ENCODE results near the gene KLF3. TPM values are rescaled to one million over a fixed set of nuclear protein-coding genes. Genes with fewer than 3 reads are reported as not detected.
"Not testable (repeated sequence)": the region's sequence is repeated elsewhere in the genome, so short reads cannot be mapped to it uniquely, and the experiment has no call there.

The KLF3 gene
- total RNA-seq: 0.83 and 1.0 TPM in 2 replicates

GRCh38 chr4:38663801-38664705 lies at the start of gene KLF3:
TSS of gene KLF3 (plus strand) at chr4:38664199. CDS start at chr4:38680626, 16,427 bp downstream.
- Mint-ChIP-seq H3K4me3 (peak within 1 kb of the TSS; percentile 76), H3K36me3 (ENCODE audit: low read depth) (peaks cover 2% of the 10 kb centered on the region), H3K27ac (peak within 1 kb of the TSS; percentile 65), H3K4me1 (peaks cover 40% of the 10 kb centered on the region), H3K27me3 (peaks cover 47% of the 10 kb centered on the region), H3K9me3 (peaks cover 7% of the 10 kb centered on the region)
- intact Hi-C loops (cut with micrococcal nuclease): loop anchor here (10.0 kb wide), 1 partner anchor 979 kb away; the partner anchor contains the start of gene RELL1
- DNase-seq: peak; percentile 96

GRCh38 chr4:38614231-38614630 lies 49.8 kb upstream of the KLF3 start:
- intact Hi-C loops (cut with micrococcal nuclease): no loop called here
- H3K36me3 Mint-ChIP-seq (ENCODE audit: low read depth): no peaks in the 10 kb centered on the region
- H3K9me3 Mint-ChIP-seq: peaks cover 5% of the 10 kb centered on the region
- H3K27me3 Mint-ChIP-seq: peaks cover 8% of the 10 kb centered on the region
- H3K4me1 Mint-ChIP-seq: peaks cover 17% of the 10 kb centered on the region
- no peak overlapping the region for H3K27ac Mint-ChIP-seq
- H3K4me3 Mint-ChIP-seq: no peak overlapping the region
- no peak for DNase-seq

DNA sequence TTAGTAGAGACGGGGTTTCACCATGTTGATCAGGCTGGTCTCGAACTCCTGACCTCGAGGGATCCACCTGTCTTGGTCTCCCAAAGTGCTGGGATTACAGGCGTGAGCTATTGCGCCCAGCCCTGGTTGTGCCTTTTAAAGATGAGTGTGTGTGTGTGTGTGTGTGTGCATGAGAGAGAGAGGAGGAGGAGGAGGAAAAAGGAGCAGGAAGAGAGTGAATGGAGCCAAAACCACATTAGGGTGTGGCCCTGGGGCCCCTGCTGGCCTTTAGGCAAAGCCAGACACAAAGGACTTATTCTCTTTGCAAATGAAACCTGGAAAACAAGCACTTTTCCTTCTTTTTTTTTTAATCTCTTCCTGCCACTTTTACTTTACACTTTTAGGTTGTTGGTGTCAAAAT lies 48.2 kb upstream of the KLF3 start:
- Mint-ChIP-seq H3K9me3 (peaks cover 5% of the 10 kb centered on the region), H3K36me3 (ENCODE audit: low read depth) (no peaks in the 10 kb centered on the region), H3K27ac (no peak overlapping the region), H3K27me3 (peaks cover 9% of the 10 kb centered on the region), H3K4me3 (no peak overlapping the region), H3K4me1 (peaks cover 11% of the 10 kb centered on the region)
- intact Hi-C loops (cut with micrococcal nuclease): no loop called here
- DNase-seq: no peak

DNA sequence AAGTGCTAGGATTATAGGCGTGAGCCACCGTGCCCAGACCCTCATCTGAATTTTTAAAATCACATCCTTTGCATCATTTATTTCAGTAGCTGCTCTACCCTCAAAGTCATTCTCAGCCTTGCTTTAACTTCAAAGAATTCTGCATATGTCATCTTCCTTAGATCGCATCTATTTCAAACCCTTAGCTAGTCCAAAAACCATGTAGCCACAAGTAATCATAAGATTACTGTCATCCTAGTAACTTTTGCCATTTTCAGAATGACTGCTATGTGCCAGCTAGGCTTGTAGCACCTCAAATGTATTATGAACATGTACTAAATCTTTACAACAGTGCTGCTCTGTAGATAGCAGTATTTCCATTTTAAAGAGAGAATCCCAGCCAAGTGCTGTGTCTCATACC lies 45.5 kb upstream of the KLF3 start:
- Mint-ChIP-seq H3K27me3 (peaks cover 4% of the 10 kb centered on the region), H3K36me3 (ENCODE audit: low read depth) (no peaks in the 10 kb centered on the region), H3K4me3 (no peak overlapping the region), H3K9me3 (peaks cover 5% of the 10 kb centered on the region), H3K27ac (no peak overlapping the region), H3K4me1 (peaks cover 10% of the 10 kb centered on the region)
- intact Hi-C loops (cut with micrococcal nuclease): no loop called here
- DNase-seq: no peak

DNA sequence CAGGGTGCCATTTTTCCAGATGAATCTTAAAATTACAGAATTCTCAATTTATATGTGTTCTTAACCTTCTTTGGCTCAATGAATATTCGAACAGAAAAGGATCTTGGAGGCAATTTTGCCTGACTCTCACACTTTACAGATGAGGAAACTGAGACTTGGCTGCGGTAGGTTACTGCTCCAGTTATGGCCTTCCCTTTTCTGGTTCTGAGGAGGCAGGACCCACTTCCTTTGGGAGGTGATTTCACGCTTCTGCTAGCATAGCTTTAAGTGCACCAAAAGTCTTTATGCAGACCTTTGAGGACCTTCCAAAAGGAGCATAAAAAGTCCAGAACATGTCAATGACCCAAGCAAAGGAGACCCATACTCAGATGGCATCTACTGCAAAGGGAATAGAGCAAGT lies 44.7 kb upstream of the KLF3 start:
- Mint-ChIP-seq H3K4me3 (no peak overlapping the region), H3K27me3 (peaks cover 4% of the 10 kb centered on the region), H3K36me3 (ENCODE audit: low read depth) (no peaks in the 10 kb centered on the region), H3K4me1 (peaks cover 8% of the 10 kb centered on the region), H3K27ac (no peak overlapping the region), H3K9me3 (peaks cover 5% of the 10 kb centered on the region)
- intact Hi-C loops (cut with micrococcal nuclease): no loop called here
- DNase-seq: no peak

DNA sequence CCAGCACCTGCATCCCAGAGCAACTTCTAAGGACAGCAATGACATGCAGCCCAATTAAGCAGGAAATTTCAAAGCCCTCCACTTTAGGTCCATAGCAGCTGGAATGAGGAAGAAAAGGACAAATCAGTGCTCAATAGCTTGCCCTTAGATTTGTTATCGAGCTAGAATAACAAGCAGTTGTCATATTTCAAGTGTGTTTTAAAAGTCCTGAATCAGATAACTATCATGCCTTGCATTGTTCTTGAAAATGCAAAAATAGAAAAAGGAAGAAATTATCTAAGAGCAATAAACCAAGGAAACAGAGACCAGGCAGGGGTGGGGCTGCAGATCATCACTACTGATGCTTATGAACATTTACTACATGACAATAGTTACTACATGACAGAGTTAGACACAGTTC lies 43.9 kb upstream of the KLF3 start:
- intact Hi-C loops (cut with micrococcal nuclease): no loop called here
- peaks cover 4% of the 10 kb centered on the region for H3K27me3 Mint-ChIP-seq
- no peaks in the 10 kb centered on the region for H3K36me3 Mint-ChIP-seq (ENCODE audit: low read depth)
- peak; percentile 12 for DNase-seq
- H3K4me1 Mint-ChIP-seq: peaks cover 2% of the 10 kb centered on the region
- H3K4me3 Mint-ChIP-seq: no peak overlapping the region
- peaks cover 5% of the 10 kb centered on the region for H3K9me3 Mint-ChIP-seq
- H3K27ac Mint-ChIP-seq: no peak overlapping the region

- Mint-ChIP-seq H3K27ac (no peak overlapping the region), H3K27me3 (peaks cover 4% of the 10 kb centered on the region), H3K4me1 (peaks cover 2% of the 10 kb centered on the region), H3K9me3 (peaks cover 5% of the 10 kb centered on the region), H3K36me3 (ENCODE audit: low read depth) (no peaks in the 10 kb centered on the region), H3K4me3 (no peak overlapping the region)
- peak; percentile 6 for DNase-seq
- intact Hi-C loops (cut with micrococcal nuclease): no loop called here
These were observed 43.4 kb upstream of the KLF3 start for GRCh38 chr4:38620527-38621027.

DNA sequence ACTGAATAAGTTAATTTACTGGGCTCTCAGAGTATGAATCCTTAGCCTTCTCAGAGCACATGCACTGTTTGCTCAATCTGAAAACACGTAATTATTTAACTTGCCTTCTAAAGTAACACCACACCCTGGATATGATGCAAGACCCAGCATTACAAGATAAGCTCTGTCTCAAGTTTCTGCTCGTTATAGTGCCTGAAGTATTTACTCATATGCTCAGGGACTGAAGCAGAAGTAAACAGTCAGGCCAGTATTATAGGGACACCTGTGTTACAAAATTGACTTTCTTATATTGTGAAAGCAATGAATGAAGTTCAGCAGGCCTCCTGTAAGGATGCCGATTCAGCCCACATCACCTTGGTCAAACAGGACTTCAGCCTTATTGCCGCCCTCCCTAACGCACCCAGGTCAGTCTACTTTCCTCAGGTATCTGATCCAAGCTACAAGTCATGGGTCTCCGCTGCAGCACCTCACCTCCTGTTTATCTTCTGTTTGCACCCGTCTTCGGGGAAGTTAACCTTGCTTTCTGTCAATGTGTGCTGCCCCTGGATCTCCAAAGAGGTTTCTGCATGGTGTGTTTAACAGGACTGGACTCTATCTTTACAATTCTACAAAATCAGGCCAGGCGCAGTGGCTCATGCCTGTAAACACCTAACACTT lies 42.8 kb upstream of the KLF3 start:
- H3K4me1 Mint-ChIP-seq: peaks cover 2% of the 10 kb centered on the region
- no peak overlapping the region for H3K4me3 Mint-ChIP-seq
- peaks cover 4% of the 10 kb centered on the region for H3K27me3 Mint-ChIP-seq
- intact Hi-C loops (cut with micrococcal nuclease): no loop called here
- DNase-seq: peak; percentile 35
- no peaks in the 10 kb centered on the region for H3K36me3 Mint-ChIP-seq (ENCODE audit: low read depth)
- H3K9me3 Mint-ChIP-seq: peaks cover 5% of the 10 kb centered on the region
- H3K27ac Mint-ChIP-seq: no peak overlapping the region

GRCh38 chr4:38621831-38622230 lies 42.2 kb upstream of the KLF3 start:
- no peaks in the 10 kb centered on the region for H3K36me3 Mint-ChIP-seq (ENCODE audit: low read depth)
- no peak for DNase-seq
- H3K4me3 Mint-ChIP-seq: no peak overlapping the region
- no peak overlapping the region for H3K27ac Mint-ChIP-seq
- peaks cover 4% of the 10 kb centered on the region for H3K27me3 Mint-ChIP-seq
- peaks cover 2% of the 10 kb centered on the region for H3K4me1 Mint-ChIP-seq
- intact Hi-C loops (cut with micrococcal nuclease): no loop called here
- H3K9me3 Mint-ChIP-seq: peaks cover 5% of the 10 kb centered on the region

DNA sequence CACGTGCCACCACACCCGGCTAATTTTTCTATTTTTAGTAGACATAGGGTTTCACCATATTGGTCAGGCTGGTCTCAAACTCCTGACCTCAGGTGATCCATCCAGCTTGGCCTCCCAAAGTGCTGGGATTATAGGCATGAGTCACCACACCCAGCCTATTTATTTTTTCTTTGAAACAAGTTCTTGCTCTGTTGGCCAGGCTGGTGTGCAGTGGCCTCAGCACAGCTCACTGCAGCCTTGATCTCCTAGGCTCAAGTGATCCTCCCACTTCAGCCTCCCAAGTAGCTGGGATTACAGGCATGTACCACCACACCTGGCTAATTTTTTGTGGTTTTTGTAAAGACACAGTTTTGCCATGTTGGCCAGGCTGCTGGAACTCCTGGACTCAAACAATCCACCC lies 41.7 kb upstream of the KLF3 start:
- H3K36me3 Mint-ChIP-seq (ENCODE audit: low read depth); H3K4me1 Mint-ChIP-seq; DNase-seq; intact Hi-C loops (cut with micrococcal nuclease); H3K27me3 Mint-ChIP-seq; H3K9me3 Mint-ChIP-seq; H3K27ac Mint-ChIP-seq; H3K4me3 Mint-ChIP-seq: not testable (repeated sequence)

DNA sequence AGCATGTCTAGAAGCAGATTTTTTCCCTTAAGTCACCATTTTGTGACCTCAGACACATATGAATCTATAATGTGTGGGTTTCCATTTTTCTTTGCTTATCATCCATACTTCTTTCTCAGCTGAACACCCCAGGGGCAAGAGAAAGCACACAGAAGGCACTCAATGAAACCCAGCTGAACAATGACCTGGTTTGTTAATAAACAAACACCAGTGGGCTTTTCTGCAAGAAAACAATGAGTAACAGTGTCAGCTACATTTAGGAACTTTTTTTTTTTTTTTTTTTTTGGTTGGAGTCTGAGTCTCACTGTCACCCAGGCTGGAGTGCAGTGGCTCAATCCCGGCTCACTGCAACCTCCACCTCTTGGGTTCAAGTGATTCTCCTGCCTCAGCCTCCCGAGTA lies 40.7 kb upstream of the KLF3 start:
- peaks cover 8% of the 10 kb centered on the region for H3K27me3 Mint-ChIP-seq
- no peak overlapping the region for H3K27ac Mint-ChIP-seq
- no peak for DNase-seq
- H3K4me3 Mint-ChIP-seq: no peak overlapping the region
- peaks cover 3% of the 10 kb centered on the region for H3K9me3 Mint-ChIP-seq
- intact Hi-C loops (cut with micrococcal nuclease): no loop called here
- H3K36me3 Mint-ChIP-seq (ENCODE audit: low read depth): no peaks in the 10 kb centered on the region
- H3K4me1 Mint-ChIP-seq: peaks cover 2% of the 10 kb centered on the region

DNA sequence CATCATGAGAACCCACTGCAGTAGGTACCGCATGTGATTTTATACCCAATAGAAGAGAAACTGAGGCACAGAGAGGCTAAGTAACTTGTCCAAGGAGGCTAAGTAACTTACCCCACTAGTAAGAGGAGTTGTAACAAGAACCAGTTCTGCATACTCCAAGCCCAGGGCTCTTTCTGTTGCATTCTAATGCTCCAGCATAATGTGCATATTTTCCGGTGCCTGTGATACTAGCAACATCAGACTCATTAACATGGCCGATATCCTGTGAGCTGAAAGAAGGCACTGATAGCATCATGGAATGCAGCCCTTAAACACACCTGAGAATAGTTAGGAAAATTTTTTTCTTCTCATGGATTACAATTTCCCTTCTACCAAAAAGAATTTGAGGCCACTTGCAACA lies 39.7 kb upstream of the KLF3 start:
- intact Hi-C loops (cut with micrococcal nuclease): no loop called here
- Mint-ChIP-seq H3K36me3 (ENCODE audit: low read depth) (no peaks in the 10 kb centered on the region), H3K4me1 (no peaks in the 10 kb centered on the region), H3K27ac (no peak overlapping the region), H3K4me3 (no peak overlapping the region), H3K27me3 (peaks cover 5% of the 10 kb centered on the region), H3K9me3 (no peaks in the 10 kb centered on the region)
- DNase-seq: no peak

DNA sequence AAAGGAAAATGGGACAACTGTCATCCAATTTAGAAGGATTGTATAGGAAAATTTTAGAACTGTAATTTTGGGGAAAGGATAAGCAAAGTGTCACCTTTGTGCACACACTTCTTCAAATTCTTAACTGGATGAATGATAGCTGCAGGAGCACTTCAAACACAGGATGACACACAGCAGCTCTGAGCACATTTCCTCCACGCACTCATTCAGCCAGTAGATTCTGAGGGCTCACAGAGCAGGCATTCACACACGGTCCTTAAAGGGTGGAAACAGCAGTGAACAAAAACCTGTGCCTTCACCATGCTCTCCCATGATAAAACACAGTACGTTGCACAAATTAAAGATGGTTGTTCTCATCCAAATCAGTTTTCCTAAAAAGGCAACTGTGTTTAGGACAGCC lies 38.5 kb upstream of the KLF3 start:
- no peak for DNase-seq
- intact Hi-C loops (cut with micrococcal nuclease): no loop called here

GRCh38 chr4:38626901-38627444 lies 37.0 kb upstream of the KLF3 start:
- H3K9me3 Mint-ChIP-seq; intact Hi-C loops (cut with micrococcal nuclease); H3K36me3 Mint-ChIP-seq (ENCODE audit: low read depth); H3K4me1 Mint-ChIP-seq; H3K27ac Mint-ChIP-seq; H3K4me3 Mint-ChIP-seq; DNase-seq; H3K27me3 Mint-ChIP-seq: not testable (repeated sequence)

More for the DNA sequence above, 38.5 kb upstream of the KLF3 start:
- Mint-ChIP-seq H3K36me3 (ENCODE audit: low read depth) (no peaks in the 10 kb centered on the region), H3K9me3 (no peaks in the 10 kb centered on the region), H3K27ac (no peak overlapping the region), H3K4me1 (no peaks in the 10 kb centered on the region), H3K4me3 (no peak overlapping the region), H3K27me3 (peaks cover 6% of the 10 kb centered on the region)
